Peyer's patch (tissue), 4 donors: Measurements from ENCODE around the gene VWA5B1. TPM values are rescaled to one million over a fixed set of nuclear protein-coding genes. Genes with fewer than 3 reads are reported as not detected.

Experiments used
- DNase-seq, 3 donors: peaks; one replicate each; pipeline ENCODE4 v3.0.0-alpha.2; 2017 to 2019
- H3K27ac ChIP-seq, 4 donors: fragments of 200-600 bp; sonication (generic); one replicate each; pipeline ENCODE4 v1.5.1; 2016 to 2019
- H3K27me3 ChIP-seq, 2 donors: fragments of 200-600 bp; sonication (generic); one replicate each; pipeline ENCODE4 v1.5.1; 2019
- H3K36me3 ChIP-seq, 3 donors: fragments of 200-600 bp; sonication (generic); one replicate each; pipeline ENCODE4 v1.5.1; 2016 to 2019
- H3K4me1 ChIP-seq, 4 donors: fragments of 200-600 bp; sonication (generic); one replicate each; pipeline ENCODE4 v1.5.1; 2016 to 2019
- H3K4me3 ChIP-seq, 4 donors: fragments of 200-600 bp; sonication (generic); 1 replicate in 3 of 4; 2 replicates in 1 of 4; pipeline ENCODE4 v1.5.1; 2016 to 2019; ENCODE audit warnings: mild to moderate bottlenecking in 1 of 4
- H3K9me3 ChIP-seq, 4 donors: fragments of 200-600 bp; sonication (generic); one replicate each; pipeline ENCODE4 v1.5.1; 2016 to 2019; ENCODE audit warnings: mild to moderate bottlenecking in 1 of 4
- CTCF ChIP-seq, 6 experiments: fragments of 450-650 bp in 4 of 6; fragments of 200-600 bp in 2 of 6; sonication (generic) in 1 of 6; IDR thresholded peaks; one replicate each; pipeline ENCODE4 v1.5.1; 2017 to 2019; ENCODE audit warnings: antibody characterized with exemption in 6 of 6, mild to moderate bottlenecking in 3 of 6, moderate library complexity in 1 of 6
- POLR2A ChIP-seq, 2 donors: fragments of 450-650 bp; IDR thresholded peaks; one replicate each; pipeline ENCODE4 v1.5.1; 2017; ENCODE audit warnings: antibody characterized with exemption in 2 of 2, mild to moderate bottlenecking in 2 of 2, moderate library complexity in 2 of 2
- total RNA-seq, 4 donors: library from RNA; depleted of rRNA; stranded (reverse); fragments of >200 nt; gene quantifications; one replicate each; pipeline ENCODE4 v1.1.0, GENCODE V29; 2016

Gene VWA5B1
- total RNA-seq, 4 donors from 2014 or later, result not detected

- TF ChIP-seq CTCF (IDR thresholded peaks at IDR 0.05) (no peak), POLR2A (IDR thresholded peaks at IDR 0.05) (no peak)
- Histone ChIP-seq H3K36me3 (no peaks in the 10 kb centered on the region), H3K9me3 (no peaks in the 10 kb centered on the region), H3K4me3 (no peak overlapping the region), H3K27ac (no peak overlapping the region), H3K27me3 (no peaks in the 10 kb centered on the region), H3K4me1 (peaks cover 0 to 14% (median 0%) of the 10 kb centered on the region in 4 donors)
- no peak for DNase-seq
These were observed 69.0 kb downstream of the VWA5B1 start for GRCh38 chr1:20359451-20360330.

DNA sequence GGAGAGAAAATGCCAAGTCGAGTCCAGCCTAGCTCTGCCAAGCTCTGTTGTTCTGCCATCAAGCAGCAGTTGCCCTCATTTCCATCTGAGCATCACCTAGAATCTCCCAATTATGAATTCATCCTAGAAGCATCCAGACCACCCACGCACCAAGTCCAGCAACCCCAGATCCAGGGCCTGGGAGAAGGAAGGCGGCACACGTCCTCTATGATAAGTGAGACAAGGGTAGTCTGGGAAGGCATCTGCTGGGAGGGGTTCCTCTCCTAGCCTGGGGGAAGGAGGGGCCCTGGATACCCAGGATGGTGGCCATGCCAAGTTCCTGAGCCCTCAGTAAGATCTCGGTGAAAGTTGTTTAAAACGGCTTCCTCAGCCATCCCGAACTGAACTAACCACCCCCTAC lies 70.7 kb downstream of the VWA5B1 start:
- Histone ChIP-seq H3K27ac (no peak overlapping the region), H3K36me3 (no peaks in the 10 kb centered on the region), H3K27me3 (peaks cover 0 to 15% of the 10 kb centered on the region in 2 donors), H3K9me3 (no peaks in the 10 kb centered on the region), H3K4me1 (peaks cover 0 to 22% (median 0%) of the 10 kb centered on the region in 4 donors), H3K4me3 (no peak overlapping the region)
- DNase-seq, result no peak
- TF ChIP-seq POLR2A (IDR thresholded peaks at IDR 0.05), result no peak
- TF ChIP-seq CTCF (IDR thresholded peaks at IDR 0.05), result no peak

GRCh38 chr1:20361805-20362381 lies 71.2 kb downstream of the VWA5B1 start:
- H3K9me3 ChIP-seq, result no peaks in the 10 kb centered on the region
- H3K27me3 ChIP-seq, result peaks cover 0 to 19% of the 10 kb centered on the region in 2 donors
- H3K4me1 ChIP-seq, result peaks cover 0 to 27% (median 0%) of the 10 kb centered on the region in 4 donors
- no peaks in the 10 kb centered on the region for H3K36me3 ChIP-seq
- no peak overlapping the region for H3K4me3 ChIP-seq
- peak in 4 of 6 experiments; percentile 45 to 73 (median 67) for TF ChIP-seq CTCF (IDR thresholded peaks at IDR 0.05)
- TF ChIP-seq POLR2A (IDR thresholded peaks at IDR 0.05), result no peak
- H3K27ac ChIP-seq, result no peak overlapping the region
- DNase-seq, result peak in 2 of 3 donors; percentile 73

DNA sequence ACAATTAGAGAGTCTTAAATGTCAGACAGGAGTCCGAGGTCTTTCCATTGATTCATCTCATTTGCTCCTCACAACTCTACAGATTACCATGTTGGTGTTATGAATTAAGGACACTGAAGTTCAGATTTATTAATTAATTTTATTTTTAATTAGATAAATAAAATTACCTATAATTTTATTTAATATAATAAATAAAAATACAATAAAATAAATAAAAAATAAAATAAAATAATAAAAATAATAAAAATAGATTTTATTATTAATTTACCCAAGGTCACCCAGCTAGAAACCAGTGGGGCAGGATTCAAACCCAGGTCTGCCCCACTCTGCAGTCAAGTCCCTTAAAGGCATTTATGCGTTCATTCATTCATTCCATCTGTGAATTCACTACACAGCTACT lies 72.2 kb downstream of the VWA5B1 start:
- no peak overlapping the region for H3K4me3 ChIP-seq
- H3K27me3 ChIP-seq, result peaks cover 0 to 28% of the 10 kb centered on the region in 2 donors
- no peaks in the 10 kb centered on the region for H3K36me3 ChIP-seq
- TF ChIP-seq POLR2A (IDR thresholded peaks at IDR 0.05) (no peak), CTCF (IDR thresholded peaks at IDR 0.05) (no peak)
- no peak for DNase-seq
- H3K4me1 ChIP-seq, result peaks cover 0 to 34% (median 0%) of the 10 kb centered on the region in 4 donors
- no peaks in the 10 kb centered on the region for H3K9me3 ChIP-seq
- H3K27ac ChIP-seq, result no peak overlapping the region

DNA sequence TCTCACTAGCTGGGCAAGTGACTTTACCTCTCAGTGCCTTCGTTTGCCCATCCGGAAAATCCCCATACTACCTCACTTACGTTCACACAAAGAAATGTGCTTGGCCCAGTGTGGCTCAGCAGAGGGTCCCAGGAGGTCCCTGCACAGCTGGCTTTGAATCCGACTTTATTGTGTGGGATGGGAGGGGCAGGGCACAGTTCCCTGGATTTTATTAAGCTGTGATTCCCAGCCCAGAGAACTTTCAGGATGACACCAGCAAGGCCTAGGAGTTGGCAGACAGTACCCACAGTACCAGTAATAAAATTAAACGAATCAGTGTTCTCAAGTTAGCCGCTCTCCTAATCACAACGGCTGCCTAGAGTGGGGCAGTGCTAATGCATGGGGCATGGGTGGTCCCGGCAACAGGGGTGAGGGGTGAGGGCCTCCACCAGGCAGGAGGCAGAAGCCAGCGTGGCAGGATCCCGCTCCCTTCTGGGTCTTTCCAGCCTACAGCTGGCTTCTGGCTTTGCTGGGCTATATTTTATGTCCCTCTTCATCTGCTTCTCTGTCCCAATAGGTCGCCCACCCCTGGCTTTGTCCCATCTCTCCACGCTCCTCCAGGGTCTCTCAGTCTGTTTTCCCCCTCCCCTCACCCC lies 74.9 kb downstream of the VWA5B1 start:
- Histone ChIP-seq H3K27me3 (peaks cover 0 to 28% of the 10 kb centered on the region in 2 donors), H3K9me3 (no peaks in the 10 kb centered on the region), H3K4me1 (peaks cover 0 to 19% (median 0%) of the 10 kb centered on the region in 4 donors), H3K36me3 (no peaks in the 10 kb centered on the region), H3K4me3 (no peak overlapping the region), H3K27ac (no peak overlapping the region)
- TF ChIP-seq POLR2A (IDR thresholded peaks at IDR 0.05) (no peak), CTCF (IDR thresholded peaks at IDR 0.05) (no peak)
- DNase-seq, result no peak
